Stimulated activated CD8-positive, alpha-beta memory T cell treated with anti-CD3 and anti-CD28 coated beads, Interleukin-7, amount 100 ng/mL, for 24 hours (primary cell): ENCODE results near the gene NT5DC2.

Experiments
- DNase-seq: peaks from one replicate; pipeline ENCODE4 v3.0.0-alpha.2; 2020; ENCODE audit warnings: low read depth

The NT5DC2 gene

DNA sequence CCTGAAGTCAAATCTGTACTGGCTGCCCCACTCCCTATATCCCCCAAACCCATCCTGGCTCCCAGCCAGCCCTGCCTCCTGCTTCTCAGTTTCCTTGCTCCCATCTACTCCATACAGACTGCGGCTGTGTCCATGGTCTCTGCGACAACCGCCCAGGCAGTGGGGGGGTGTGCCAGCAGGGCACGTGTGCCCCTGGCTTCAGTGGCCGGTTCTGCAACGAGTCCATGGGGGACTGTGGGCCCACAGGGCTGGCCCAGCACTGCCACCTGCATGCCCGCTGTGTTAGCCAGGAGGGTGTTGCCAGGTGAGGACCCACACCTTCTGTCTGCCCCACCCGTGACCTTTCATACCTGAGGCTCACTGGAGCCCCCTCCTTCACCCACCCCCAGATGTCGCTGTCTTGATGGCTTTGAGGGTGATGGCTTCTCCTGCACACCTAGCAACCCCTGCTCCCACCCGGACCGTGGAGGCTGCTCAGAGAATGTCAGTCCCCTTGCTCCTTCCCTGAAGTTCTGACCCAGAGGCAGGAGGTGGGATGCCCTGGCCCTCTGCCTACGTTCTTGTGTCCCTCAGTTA, 23.8 kb downstream of the NT5DC2 start:
- no peak for DNase-seq

DNA sequence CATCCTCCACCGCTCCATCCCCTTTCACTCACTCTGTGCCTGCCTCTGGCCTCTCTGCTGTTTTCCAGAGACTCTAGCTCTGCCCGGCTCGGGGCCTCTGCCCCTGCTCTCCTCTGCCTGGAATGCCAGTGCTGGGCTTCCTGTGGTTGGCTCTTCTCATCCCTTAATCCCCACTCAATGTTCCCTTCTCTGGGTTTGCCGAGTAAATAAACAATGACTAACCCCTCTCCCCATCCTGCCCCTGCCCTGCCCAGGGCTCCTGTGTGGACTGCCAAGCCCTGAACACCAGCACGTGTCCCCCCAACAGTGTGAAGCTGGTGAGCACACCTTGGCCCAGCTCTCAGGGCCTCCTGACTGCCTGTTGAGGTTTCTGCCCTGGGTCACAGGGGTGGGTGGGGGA, 26.3 kb downstream of the NT5DC2 start:
- DNase-seq = no peak

DNA sequence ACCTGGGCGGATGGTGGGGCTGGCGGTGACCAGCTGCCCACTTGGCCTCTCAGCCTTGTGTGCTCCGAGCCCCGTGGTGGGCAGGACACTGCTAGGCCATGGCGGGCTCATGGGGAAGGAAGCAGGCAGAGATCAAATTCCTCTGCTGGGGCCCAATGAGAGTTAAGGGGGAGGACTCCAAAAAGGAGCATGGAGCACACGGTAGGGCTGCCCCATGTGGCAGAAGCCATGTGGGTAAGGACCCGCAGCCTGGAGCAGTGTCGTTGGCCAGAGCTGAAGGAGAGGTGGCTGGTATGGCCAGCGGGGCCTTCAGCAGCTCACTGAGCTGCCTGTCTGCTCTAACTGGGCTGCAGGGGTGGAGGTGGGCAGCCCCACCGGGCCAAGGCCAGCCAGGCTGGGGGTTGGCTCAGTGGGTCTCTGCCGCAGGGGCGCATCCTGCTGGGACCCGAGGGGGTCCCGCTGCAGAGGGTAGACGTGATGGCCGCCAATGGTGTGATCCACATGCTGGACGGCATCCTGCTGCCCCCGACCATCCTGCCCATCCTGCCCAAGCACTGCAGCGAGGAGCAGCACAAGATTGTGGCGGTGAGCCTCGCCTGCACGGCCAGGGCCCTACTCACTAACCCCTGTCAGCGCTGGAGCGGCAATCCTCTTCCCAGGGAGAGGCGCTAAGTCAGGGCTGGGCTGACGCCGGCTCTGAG, 27.2 kb downstream of the NT5DC2 start:
- DNase-seq = no peak

DNA sequence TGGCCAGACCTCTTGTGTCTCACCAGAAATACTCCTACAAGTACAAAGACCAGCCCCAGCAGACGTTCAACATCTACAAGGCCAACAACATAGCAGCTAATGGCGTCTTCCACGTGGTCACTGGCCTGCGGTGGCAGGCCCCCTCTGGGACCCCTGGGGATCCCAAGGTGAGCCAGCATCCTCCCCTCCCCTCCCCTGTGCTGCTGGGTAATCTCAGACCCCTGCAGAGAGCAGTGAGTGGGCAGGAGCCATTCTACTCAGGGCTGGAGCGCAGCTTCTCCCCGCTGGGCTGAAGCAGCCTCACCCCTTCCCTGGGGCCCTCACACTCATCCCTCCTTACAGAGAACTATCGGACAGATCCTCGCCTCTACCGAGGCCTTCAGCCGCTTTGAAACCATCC, 28.7 kb downstream of the NT5DC2 start:
- DNase-seq = no peak

DNA sequence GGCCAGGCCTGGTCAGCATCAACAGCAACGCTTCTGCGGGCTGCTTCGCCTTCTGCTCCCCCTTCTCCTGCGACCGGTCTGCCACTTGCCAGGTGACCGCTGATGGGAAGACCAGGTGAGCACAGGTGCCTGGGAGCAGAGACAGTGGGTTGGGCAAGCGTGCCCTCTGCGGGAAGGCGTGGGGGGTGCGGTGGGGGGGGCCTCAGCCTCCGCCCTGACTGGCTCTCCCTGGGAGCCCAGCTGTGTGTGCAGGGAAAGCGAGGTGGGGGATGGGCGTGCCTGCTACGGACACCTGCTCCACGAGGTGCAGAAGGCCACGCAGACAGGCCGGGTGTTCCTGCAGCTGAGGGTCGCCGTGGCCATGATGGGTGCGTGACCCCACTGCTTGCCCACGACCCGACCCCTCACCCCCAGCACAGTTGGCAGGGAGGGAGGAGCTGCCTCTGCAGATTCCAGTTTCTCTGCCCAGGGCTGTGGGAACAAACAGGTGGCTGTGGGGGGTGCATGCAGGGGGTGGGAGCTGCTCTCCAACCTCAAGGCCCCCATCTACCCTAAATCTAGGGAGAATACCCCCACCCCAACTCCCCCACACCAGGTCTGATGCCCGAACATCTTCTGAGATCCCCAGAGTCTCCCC, 29.8 kb downstream of the NT5DC2 start:
- no peak for DNase-seq

DNA sequence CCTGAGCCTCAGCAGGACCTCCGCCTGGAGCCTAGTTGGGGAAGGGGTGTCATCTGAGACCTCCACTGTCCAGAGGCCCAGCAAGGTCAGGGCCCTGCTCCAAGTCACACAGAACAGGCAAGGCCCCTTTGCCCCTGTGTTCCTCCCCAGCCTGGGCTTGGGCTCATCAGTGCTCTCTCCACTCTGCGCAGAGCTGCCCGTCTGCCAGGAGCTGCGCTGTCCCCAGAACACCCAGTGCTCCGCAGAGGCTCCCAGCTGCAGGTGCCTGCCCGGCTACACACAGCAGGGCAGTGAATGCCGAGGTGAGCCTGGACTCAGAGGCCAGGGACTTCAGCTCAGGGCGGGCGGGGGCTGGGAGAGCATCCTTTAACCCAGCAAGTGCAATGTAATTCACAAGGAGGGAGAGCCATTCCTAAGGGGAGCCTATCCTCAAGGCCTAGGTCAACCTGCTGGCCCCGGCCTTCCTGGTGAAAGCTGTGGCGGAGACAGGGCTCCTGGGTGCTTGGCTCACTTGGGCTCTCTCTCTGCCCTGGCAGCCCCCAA, 30.8 kb downstream of the NT5DC2 start:
- DNase-seq = no peak

DNA sequence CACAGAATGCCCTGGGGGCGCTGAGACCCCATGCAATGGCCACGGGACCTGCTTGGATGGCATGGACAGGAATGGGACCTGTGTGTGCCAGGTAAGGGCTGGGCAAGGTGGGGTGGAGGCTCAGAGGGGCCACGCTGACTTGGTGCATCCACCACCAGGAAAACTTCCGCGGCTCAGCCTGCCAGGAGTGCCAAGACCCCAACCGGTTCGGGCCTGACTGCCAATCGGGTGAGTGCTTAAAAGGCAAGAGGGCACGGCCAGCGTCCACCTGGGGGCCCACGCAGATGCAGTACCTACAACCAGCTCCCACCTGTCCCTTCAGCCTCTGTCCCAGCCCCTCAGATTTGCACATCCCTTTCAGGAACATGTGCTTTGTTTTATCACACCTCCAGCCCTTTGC, 31.7 kb downstream of the NT5DC2 start:
- DNase-seq = no peak

DNA sequence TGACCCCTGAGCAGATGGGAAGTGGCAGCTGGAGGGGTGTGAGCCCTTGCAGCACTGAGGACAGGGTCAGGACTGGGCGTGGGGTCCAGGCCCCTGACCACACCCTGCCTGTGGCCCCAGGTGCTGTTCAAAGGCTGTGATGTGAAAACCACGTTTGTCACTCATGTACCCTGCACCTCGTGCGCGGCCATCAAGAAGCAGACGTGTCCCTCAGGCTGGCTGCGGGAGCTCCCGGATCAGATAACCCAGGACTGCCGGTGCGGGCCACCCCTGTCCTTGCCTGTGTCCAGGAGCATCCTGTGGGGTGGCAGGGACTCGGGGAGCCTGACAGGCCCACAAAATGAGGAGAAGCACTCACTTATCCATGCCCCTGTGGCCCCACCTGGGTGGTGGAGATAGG, 32.6 kb downstream of the NT5DC2 start:
- DNase-seq = no peak

DNA sequence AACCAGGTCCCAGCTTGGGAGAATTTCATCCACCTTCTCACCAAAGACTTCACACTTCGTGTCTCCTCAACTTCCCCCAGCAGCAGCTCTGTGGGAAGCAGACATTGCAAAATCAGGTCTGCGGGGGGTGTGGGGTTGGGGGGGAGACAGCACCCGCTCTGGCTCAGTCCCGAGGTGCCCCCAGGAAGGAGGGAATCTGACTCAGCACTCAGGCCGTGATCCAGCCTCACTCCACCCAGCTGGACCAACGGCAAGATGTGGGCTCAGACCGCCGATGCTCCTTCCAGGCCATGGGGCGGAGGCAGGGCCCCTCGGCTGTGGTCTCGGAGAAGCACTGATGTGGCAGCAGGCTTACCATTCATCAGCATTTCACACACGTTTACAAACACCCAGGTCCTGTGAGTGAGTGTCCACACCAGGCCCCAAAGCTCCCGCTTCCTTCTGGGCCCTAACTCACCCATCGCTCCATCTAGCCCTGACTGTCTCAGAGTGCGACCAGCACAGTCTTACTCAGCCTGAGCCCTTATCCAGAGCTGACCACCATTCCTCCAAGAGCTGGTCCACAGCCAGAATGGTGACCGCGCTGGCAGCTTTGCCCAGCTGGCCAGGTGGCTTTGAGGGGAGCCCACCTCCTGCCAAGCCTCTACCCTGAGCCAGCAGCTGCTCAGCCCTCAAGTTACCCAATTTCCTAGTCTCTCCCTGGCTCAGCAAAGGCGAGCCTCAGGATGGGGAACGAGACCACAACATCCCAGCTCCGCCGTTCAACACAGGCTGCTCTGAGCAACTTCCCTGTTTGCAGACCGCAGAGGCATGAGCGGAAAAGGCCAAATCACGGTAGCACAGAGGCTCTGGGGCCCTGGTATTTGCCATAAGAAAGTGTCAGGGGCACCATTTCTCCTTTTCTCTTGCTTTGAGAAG, 35.3 kb downstream of the NT5DC2 start:
- no peak for DNase-seq

DNA sequence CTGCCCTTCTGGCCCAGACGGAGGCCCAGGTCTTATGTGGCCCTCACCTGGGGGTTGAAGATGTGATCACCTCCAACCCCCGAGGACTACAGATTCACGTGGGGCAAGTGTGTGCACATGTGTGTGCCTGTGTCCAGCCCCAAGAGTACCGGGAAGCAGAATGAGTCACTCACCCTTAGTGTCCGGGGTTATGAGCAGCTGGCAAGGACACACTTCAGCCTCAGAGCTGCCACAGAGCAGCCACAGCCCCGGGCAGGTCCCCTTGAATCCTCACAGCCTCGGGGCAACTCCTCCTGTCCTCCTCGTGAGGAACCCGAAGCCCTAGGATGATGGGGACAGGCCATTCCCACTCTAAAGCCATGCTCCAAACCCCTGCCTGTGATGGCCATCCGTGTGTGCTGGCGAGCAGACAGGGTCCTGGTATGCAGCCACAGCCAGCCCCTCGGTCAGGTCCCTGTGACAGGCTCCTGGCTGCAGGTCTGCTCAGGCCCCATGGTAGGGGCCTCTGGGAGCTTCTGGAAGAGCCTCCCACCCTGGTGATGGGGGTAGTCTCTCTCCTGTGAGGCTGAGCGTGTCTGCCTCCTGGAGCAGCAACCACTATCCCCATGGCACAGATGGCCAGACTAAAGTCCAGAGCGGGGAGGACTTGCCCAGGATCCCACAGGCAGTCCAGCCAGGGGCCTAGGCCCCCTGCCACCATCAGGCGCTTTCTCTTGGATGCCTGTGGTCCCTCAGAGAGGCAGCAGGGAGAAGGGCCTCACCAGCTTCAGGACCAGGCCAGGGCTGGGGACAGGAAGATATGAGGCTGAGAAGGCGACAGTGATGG, 37.7 kb downstream of the NT5DC2 start:
- DNase-seq = no peak

DNA sequence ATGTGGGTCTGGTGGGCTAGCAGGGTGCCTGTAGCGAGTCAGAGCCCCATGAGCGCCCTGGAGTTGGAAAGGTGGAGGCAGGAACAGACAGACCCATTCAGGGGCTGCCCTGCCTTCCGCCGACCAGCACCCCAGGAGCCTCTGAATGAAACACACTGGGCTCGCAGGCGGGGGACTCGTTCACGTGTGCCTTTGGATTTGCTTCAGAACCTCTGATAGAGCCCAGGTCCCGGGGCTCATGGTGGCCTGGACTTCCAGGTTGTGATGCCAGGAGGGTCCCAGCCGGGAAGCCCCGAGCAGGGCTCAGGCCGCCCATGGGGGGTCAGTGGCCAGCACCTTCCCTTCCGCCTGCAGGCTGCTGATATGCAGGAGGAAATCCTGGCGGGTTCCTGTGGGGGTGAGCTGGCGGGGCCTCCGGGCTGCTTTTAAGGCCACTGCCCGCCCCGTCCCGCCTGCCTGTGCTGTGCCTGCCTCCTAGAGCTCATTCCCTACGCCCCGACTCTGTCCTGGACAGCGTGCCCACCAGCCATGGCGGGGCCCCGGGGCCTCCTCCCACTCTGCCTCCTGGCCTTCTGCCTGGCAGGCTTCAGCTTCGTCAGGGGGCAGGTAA, 38.7 kb downstream of the NT5DC2 start, which contains the start of gene STAB1:
Gene STAB1 (plus strand): TSS at position 453 of the 610 bp plus-strand sequence. CDS start 76 bp downstream, at position 529.
- DNase-seq = no peak

DNA sequence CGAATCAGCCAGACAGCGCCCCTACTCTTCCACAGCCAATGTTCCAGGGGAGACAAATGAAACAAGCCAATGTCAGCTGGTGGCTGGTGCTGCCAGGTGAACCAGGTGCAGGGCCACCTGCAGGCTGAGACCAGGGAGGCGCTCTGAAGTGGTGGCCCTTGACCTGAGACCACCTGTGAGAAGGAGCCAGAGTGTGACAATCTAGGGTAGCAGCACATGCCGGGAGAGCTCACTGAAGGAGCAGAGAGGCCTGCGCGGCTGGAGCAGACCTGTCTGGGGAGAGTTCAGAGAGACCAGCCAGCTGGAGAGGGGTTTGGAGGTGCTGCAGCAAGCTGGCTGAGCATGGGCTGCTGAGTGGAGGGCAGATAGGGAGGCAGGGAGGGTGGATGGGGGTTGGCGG, 39.2 kb downstream of the NT5DC2 start:
- no peak for DNase-seq

DNA sequence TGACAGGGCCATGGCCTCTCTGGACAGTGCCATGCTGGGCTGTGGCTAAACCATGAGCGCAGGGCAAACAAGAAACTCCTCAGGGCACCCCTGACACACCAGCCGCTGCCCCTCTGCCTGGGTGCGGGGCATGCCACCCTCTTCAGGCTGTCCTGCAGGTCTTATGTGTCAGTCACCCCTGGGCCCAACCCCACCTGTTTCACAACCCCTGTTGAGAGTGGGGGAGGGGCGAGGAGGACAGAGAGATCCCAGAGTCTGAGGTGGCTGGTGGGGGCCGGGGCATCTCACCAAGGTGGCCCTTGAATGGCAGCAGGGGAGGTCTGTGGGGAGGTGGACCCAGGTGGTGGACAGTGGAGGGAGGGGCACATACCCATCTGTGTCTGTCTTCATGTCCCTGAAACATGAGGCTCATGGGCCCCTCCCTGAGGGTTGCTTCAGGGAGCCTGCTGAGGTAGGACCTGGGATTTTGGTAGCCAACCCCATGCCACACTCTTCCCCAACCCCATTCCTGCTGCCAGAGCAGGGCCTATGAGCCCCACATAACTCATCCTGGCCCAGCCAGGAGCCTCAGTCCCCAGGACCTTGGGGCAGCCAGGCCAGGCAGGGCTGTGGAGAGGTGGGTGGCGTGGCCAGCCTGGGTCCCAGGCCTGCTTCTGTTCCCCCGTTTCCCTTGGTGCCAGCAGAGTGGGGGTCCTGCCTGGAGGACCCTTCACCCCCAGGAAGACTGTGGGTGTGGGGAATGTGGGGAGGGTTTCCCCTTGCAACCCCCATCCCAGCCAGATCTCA, 40.2 kb downstream of the NT5DC2 start:
- no peak for DNase-seq

DNA sequence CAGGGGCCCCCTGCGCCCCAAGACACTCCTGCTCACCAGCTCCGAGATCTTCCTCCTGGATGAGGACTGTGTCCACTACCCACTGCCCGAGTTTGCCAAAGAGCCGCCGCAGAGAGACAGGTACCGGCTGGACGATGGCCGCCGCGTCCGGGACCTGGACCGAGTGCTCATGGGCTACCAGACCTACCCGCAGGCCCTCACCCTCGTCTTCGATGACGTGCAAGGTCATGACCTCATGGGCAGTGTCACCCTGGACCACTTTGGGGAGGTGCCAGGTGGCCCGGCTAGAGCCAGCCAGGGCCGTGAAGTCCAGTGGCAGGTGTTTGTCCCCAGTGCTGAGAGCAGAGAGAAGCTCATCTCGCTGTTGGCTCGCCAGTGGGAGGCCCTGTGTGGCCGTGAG, 41.6 kb downstream of the NT5DC2 start:
- DNase-seq = no peak

DNA sequence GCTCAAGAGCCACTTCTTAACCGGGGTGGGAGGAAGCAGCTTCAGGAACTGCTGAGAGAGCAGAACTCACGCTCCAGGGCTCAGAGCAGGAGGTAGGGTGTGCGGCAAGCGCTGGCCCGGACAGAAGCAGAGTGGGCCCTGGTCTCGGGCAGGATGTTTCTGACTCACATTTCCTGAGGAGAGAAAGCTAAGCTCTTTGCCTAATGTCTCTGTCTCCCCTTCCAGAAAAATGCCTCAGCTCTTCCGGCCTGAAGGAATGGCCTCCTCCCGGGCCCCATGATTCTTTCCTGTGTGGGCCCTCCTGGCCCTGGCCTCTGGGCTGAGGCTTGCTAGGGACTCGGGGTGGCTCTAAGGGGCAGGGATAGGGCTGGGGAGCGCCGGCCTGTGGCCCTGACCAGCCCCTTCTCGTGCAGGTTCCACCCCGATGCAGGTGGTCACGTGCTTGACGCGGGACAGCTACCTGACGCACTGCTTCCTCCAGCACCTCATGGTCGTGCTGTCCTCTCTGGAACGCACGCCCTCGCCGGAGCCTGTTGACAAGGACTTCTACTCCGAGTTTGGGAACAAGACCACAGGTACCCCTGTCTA, 42.6 kb downstream of the NT5DC2 start:
- DNase-seq = no peak

DNA sequence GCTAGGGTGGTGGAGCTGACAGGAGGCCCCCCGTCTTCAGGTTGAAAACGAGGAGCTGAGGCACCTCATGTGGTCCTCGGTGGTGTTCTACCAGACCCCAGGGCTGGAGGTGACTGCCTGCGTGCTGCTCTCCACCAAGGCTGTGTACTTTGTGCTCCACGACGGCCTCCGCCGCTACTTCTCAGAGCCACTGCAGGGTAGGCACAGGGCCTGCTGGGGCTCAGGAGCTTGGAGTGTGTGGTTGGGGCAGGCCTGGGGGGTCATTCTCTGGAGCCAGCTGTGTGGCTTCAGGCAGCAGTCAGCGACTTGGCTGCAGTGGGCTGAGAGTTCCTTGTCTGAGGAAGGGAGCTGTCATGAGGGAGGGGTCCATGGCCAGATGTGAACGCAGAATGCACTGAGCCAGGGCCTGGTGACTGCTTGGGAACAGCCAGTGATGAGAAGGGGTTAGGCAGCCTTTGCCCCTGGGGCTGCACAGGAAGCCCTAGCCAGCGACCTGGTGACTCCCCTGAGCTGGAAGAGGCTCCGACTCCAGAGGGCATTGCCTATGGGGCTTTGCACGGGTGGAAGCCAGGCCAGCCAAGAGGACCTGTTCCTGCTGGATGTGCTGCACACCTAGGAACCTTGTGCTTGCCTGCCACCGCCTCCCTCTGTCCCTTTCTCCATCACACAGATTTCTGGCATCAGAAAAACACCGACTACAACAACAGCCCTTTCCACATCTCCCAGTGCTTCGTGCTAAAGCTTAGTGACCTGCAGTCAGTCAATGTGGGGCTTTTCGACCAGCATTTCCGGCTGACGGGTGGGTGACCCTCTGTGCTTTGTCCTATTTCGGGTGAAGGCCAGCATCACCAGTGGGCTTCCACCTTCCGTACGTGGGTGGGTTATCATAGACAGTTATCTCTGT, 43.4 kb downstream of the NT5DC2 start:
- no peak for DNase-seq

DNA sequence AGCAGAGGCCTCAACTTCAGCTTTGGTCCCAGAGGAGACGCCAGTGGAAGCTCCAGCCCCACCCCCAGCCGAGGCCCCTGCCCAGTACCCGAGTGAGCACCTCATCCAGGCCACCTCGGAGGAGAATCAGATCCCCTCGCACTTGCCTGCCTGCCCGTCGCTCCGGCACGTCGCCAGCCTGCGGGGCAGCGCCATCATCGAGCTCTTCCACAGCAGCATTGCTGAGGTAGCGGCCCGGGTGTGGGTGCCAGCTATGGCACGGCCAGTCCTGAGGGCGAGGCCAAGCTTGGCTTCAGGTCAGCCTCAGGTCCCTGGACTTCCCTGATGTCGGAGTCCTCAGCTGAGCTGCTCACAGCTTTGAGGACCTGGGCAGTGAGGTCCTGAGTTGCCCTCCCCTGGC, 44.2 kb downstream of the NT5DC2 start:
- DNase-seq = no peak

DNA sequence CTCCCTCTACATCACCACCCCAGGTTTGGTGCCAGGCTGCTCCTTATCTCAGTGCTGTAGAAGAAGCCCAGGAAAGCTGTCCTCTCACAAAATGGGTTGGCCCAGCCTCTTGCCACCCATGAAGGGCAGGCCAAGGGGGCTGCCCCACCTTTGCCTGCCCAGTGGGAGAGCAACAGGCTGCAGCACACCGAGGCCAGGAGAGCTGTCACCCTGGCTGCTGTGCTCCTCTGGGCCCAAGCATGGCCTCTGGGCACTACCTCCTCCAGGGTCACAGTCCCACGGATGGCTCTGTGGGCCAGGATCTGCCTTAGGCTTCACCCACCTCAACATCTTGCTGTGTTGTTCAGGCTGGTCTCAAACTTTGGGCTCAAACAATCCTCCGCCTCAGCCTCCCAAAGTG, 44.9 kb downstream of the NT5DC2 start:
- no peak for DNase-seq
